K562 (cell line): ENCODE measurements around the gene RNF145. TPM values are rescaled to one million over a fixed set of nuclear protein-coding genes. Genes with fewer than 3 reads are reported as not detected.

Experiments
- ATAC-seq: fragments of 200-7000 bp; cut with Tn5 transposase; 3 replicates; pipeline ENCODE4 v1.9.1; 2020; ENCODE audit warnings: moderate library complexity
- BruUV-seq: library from RNA; stranded (reverse); fragments of 400-500 nt; replicated peaks from 2 replicates; lab custom pipeline; 2021; lab: Mats Ljungman, UMichigan
- CTCF ChIA-PET: fragments of 300-600 bp; formaldehyde crosslinking; extraction: SDS; loops from one replicate; lab custom pipeline; 2021; ENCODE audit warnings: low intra/inter-chr PET ratio; lab: Yijun Ruan, JAX
- POLR2A ChIA-PET: fragments of 300-600, 350-650 bp; sonication (Branson Sonifier 250); formaldehyde crosslinking; extraction: SDS; loops from one replicate; lab custom pipeline; 2021; ENCODE audit warnings: antibody characterized with exemption, inconsistent platforms; lab: Yijun Ruan, JAX
- DNase-seq, 4 experiments: peaks; one replicate each; pipeline versions ENCODE4 v3.0.0 to v3.0.0-alpha.2; 2011 to 2018; ENCODE audit warnings: low spot score in 3 of 4, mixed read lengths in 3 of 4; ENCODE audit errors: extremely low read depth in 1 of 4
- FAIRE-seq: peaks from 2 replicates; lab custom pipeline; 2011; peaks lifted over from hg19 to GRCh38; lab: Jason Lieb, UNC
- H2AFZ ChIP-seq: 2 replicates; pipeline ENCODE4 v1.6.0; 2011; ENCODE audit warnings: low read depth, low read length, control low read depth, inconsistent platforms
- H3K27ac ChIP-seq: fragments of 200-600 bp; 3 replicates; pipeline ENCODE4 v1.8.0; 2011; ENCODE audit warnings: low read depth, mild to moderate bottlenecking, control low read depth, inconsistent platforms, low read length, moderate library complexity, mixed read lengths; ENCODE audit errors: extremely low read depth
- H3K27me3 ChIP-seq, 2 experiments: fragments of 300-600 bp in 1 of 2; 2 replicates in 1 of 2; 3 replicates in 1 of 2; pipeline versions ENCODE4 v1.6.0 to v1.8.0; 2011; ENCODE audit warnings: inconsistent platforms in 2 of 2, low read length in 2 of 2, mild to moderate bottlenecking in 1 of 2, mixed read lengths in 1 of 2, moderate library complexity in 1 of 2; ENCODE audit not compliant: control insufficient read depth in 2 of 2, insufficient read depth in 2 of 2
- H3K36me3 ChIP-seq: fragments of 300-600 bp; 3 replicates; pipeline ENCODE4 v1.8.0; 2011; ENCODE audit warnings: mild to moderate bottlenecking, low read length, inconsistent platforms; ENCODE audit not compliant: control insufficient read depth, insufficient read depth
- H3K4me1 ChIP-seq, 2 experiments: fragments of 200-600 bp in 1 of 2; replicated peaks in 1 of 2; 2 replicates in 1 of 2; 3 replicates in 1 of 2; pipeline versions ENCODE4 v1.5.1 to v1.8.0; 2011; ENCODE audit warnings: inconsistent platforms in 2 of 2, low read length in 2 of 2, mild to moderate bottlenecking in 1 of 2, mixed read lengths in 1 of 2, moderate library complexity in 1 of 2; ENCODE audit not compliant: control insufficient read depth in 2 of 2, insufficient read depth in 2 of 2
- H3K4me2 ChIP-seq: 2 replicates; pipeline ENCODE4 v1.6.1; 2011; ENCODE audit warnings: low read length, control low read depth, inconsistent platforms, mixed read lengths; ENCODE audit not compliant: insufficient read depth
- H3K4me3 ChIP-seq: fragments of 200-600 bp; sonication (generic), shearing (Covaris generic); 2 replicates; pipeline ENCODE4 v1.5.1; 2016; ENCODE audit warnings: control low read depth, inconsistent platforms
- H3K79me2 ChIP-seq: fragments of 200-600 bp; 3 replicates; pipeline ENCODE4 v1.8.0; 2011; ENCODE audit warnings: low read length, inconsistent platforms; ENCODE audit not compliant: control insufficient read depth, insufficient read depth
- H3K9ac ChIP-seq, 2 experiments: 2 replicates each; pipeline versions ENCODE4 v1.6.0 to v1.6.1; 2011; ENCODE audit warnings: low read depth in 2 of 2, low read length in 2 of 2, control low read depth in 1 of 2, inconsistent platforms in 1 of 2, mild to moderate bottlenecking in 1 of 2, mixed read lengths in 1 of 2; ENCODE audit not compliant: insufficient read depth in 1 of 2
- H3K9me1 ChIP-seq: one replicate; pipeline ENCODE4 v1.6.0; 2011; ENCODE audit warnings: inconsistent platforms, mild to moderate bottlenecking, low read length, moderate library complexity; ENCODE audit not compliant: control insufficient read depth, insufficient read depth
- H3K9me3 ChIP-seq: replicated peaks from 2 replicates; pipeline ENCODE4 v1.5.1; 2011; ENCODE audit warnings: low read depth, low read length, inconsistent platforms; ENCODE audit not compliant: control insufficient read depth, insufficient read depth
- H4K20me1 ChIP-seq: replicated peaks from 2 replicates; pipeline ENCODE4 v1.6.1; 2011; ENCODE audit warnings: low read length, inconsistent platforms, mixed read lengths; ENCODE audit not compliant: control insufficient read depth, insufficient read depth
- HEY1 ChIP-seq: fragments of 250-450 bp; sonication (Bioruptor Pico); IDR thresholded peaks from 2 replicates; pipeline ENCODE4 v1.5.0; 2020; ENCODE audit warnings: mild to moderate bottlenecking, moderate library complexity, borderline replicate concordance
- NFIX ChIP-seq: fragments of 250-450 bp; sonication (Bioruptor Pico); IDR thresholded peaks from 2 replicates; pipeline ENCODE4 v1.4.0; 2020; ENCODE audit warnings: low read depth, mild to moderate bottlenecking, moderate library complexity
- SRSF3 ChIP-seq: fragments of 200-400 bp; formaldehyde crosslinking; IDR thresholded peaks from 2 replicates; pipeline ENCODE4 v1.6.1; 2016; ENCODE audit warnings: mild to moderate bottlenecking, low read length, moderate library complexity; ENCODE audit not compliant: insufficient read depth
- ZC3H8 ChIP-seq: fragments of 450-650 bp; IDR thresholded peaks from 2 replicates; pipeline ENCODE4 v1.6.1; 2017
- ZNF354B ChIP-seq: fragments of 250-450 bp; sonication (Bioruptor Pico); IDR thresholded peaks from 2 replicates; pipeline ENCODE4 v1.4.0; 2020
- ZNF395 ChIP-seq: fragments of 200-800 bp; sonication (Bioruptor generic); IDR thresholded peaks from 2 replicates; pipeline ENCODE4 v1.6.1; 2017; ENCODE audit warnings: missing genetic modification characterization, missing compliant biosample characterization
- ZNF584 ChIP-seq: fragments of 200-800 bp; sonication (Bioruptor generic); IDR thresholded peaks from 2 replicates; pipeline ENCODE4 v1.6.1; 2016; ENCODE audit warnings: low read depth, mild to moderate bottlenecking, missing genetic modification characterization, missing compliant biosample characterization
- in situ Hi-C: fragments of 300-500 bp; cut with MboI; formaldehyde crosslinking; loops from 4 replicates; pipeline ENCODE4 v1.15.0; 2018; ENCODE audit warnings: inconsistent platforms, mixed read lengths
- intact Hi-C: fragments of 100-400 bp; cut with micrococcal nuclease; formaldehyde crosslinking; loops from 2 replicates; pipeline ENCODE4 v1.14.2; 2022
- polyA plus RNA-seq, 8 experiments: library from polyadenylated mRNA; depleted of rRNA in 4 of 8; stranded (reverse) in 5 of 8; unstranded in 3 of 8; fragments of >200 nt; fragmentation: Nextera tagmentation in 2 of 8; fragmentation: Illumina TruSeq in 1 of 8; extraction: Ambion mirVana in 2 of 8; extraction: Trizol in 1 of 8; gene quantifications; 2 replicates each; pipeline versions ENCODE4 v1.2.1 to v1.2.3, GENCODE V29; 2011 to 2014; ENCODE audit warnings: inconsistent platforms in 1 of 8, missing spikeins in 1 of 8
- total RNA-seq, 7 experiments: library from RNA; depleted of rRNA in 6 of 7; stranded (reverse); fragments of >200 nt in 6 of 7; fragmentation: Illumina TruSeq in 2 of 7; extraction: Trizol in 2 of 7; gene quantifications; 2 replicates each; pipeline versions ENCODE4 v1.2.1 to v1.2.3, GENCODE V29; 2011 to 2021; ENCODE audit warnings: low replicate concordance in 1 of 7
- TF ChIP-seq, protein P1 (sequence below), 2 experiments: fragments of 450-650 bp; conservative IDR thresholded peaks; 2 replicates each; pipeline ENCODE4 v1.6.1; 2017; ENCODE audit warnings: mild to moderate bottlenecking in 2 of 2, moderate library complexity in 2 of 2
- TF ChIP-seq, protein P2 (sequence below): sonication (generic); formaldehyde crosslinking; IDR thresholded peaks from 2 replicates; pipeline ENCODE4 v1.8.0; 2023; ENCODE audit warnings: missing genetic modification reagents, mild to moderate bottlenecking, borderline replicate concordance
- TF ChIP-seq, protein P3 (sequence below): sonication (generic); formaldehyde crosslinking; IDR thresholded peaks from 2 replicates; pipeline ENCODE4 v1.8.1; 2022; ENCODE audit warnings: missing genetic modification reagents

The RNF145 gene
- total and polyA plus RNA-seq, 9 of the 15 experiments (the other 6 are each of a cell fraction or from before 2014, with no cell fraction given): 13.6 to 40.7 (median 25.4) TPM

- POLR2A ChIA-PET: interaction anchor here (1.2 to 1.9 kb wide), 3 partner anchors 9 to 14 kb away, joined by 3 to 5 read pairs (median 4); no protein-coding TSS in a partner anchor
Observed at GRCh38 chr5:159244890-159245289, 35.5 kb upstream of the RNF145 start.

More at GRCh38 chr5:159244890-159245289, 35.5 kb upstream of the RNF145 start:
- DNase-seq (no peak), FAIRE-seq (no peak), ATAC-seq (no peak)
- Histone ChIP-seq H3K9me3 (no peaks in the 10 kb centered on the region), H3K27ac (no peak overlapping the region), H3K9me1 (no peaks in the 10 kb centered on the region), H3K36me3 (no peaks in the 10 kb centered on the region), H4K20me1 (no peaks in the 10 kb centered on the region), H3K4me2 (no peak overlapping the region), H3K27me3 (no peaks in the 10 kb centered on the region), H3K4me1 (peaks cover 0 to 12% of the 10 kb centered on the region in 2 experiments; a peak in 3 of 5 replicates), H2AFZ (no peak overlapping the region), H3K4me3 (no peak overlapping the region), H3K9ac (no peak overlapping the region), H3K79me2 (no peaks in the 10 kb centered on the region)
- no TSS peak for BruUV-seq
- CTCF ChIA-PET: no interaction called here
- intact Hi-C loops: no loop called here
- TF ChIP-seq ZNF395 (CRISPR knock-in tag) (no peak), SRSF3 (no peak), HEY1 (CRISPR knock-in tag) (no peak), ZC3H8 (no peak), ZNF584 (no peak), ZNF354B (no peak), NFIX (no peak)
- TF ChIP-seq, protein P1, sequence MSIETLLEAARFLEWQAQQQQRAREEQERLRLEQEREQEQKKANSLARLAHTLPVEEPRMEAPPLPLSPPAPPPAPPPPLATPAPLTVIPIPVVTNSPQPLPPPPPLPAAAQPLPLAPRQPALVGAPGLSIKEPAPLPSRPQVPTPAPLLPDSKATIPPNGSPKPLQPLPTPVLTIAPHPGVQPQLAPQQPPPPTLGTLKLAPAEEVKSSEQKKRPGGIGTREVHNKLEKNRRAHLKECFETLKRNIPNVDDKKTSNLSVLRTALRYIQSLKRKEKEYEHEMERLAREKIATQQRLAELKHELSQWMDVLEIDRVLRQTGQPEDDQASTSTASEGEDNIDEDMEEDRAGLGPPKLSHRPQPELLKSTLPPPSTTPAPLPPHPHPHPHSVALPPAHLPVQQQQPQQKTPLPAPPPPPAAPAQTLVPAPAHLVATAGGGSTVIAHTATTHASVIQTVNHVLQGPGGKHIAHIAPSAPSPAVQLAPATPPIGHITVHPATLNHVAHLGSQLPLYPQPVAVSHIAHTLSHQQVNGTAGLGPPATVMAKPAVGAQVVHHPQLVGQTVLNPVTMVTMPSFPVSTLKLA (conservative IDR thresholded peaks at IDR 0.05): no peak
- TF ChIP-seq, protein P2, sequence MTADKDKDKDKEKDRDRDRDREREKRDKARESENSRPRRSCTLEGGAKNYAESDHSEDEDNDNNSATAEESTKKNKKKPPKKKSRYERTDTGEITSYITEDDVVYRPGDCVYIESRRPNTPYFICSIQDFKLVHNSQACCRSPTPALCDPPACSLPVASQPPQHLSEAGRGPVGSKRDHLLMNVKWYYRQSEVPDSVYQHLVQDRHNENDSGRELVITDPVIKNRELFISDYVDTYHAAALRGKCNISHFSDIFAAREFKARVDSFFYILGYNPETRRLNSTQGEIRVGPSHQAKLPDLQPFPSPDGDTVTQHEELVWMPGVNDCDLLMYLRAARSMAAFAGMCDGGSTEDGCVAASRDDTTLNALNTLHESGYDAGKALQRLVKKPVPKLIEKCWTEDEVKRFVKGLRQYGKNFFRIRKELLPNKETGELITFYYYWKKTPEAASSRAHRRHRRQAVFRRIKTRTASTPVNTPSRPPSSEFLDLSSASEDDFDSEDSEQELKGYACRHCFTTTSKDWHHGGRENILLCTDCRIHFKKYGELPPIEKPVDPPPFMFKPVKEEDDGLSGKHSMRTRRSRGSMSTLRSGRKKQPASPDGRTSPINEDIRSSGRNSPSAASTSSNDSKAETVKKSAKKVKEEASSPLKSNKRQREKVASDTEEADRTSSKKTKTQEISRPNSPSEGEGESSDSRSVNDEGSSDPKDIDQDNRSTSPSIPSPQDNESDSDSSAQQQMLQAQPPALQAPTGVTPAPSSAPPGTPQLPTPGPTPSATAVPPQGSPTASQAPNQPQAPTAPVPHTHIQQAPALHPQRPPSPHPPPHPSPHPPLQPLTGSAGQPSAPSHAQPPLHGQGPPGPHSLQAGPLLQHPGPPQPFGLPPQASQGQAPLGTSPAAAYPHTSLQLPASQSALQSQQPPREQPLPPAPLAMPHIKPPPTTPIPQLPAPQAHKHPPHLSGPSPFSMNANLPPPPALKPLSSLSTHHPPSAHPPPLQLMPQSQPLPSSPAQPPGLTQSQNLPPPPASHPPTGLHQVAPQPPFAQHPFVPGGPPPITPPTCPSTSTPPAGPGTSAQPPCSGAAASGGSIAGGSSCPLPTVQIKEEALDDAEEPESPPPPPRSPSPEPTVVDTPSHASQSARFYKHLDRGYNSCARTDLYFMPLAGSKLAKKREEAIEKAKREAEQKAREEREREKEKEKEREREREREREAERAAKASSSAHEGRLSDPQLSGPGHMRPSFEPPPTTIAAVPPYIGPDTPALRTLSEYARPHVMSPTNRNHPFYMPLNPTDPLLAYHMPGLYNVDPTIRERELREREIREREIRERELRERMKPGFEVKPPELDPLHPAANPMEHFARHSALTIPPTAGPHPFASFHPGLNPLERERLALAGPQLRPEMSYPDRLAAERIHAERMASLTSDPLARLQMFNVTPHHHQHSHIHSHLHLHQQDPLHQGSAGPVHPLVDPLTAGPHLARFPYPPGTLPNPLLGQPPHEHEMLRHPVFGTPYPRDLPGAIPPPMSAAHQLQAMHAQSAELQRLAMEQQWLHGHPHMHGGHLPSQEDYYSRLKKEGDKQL: no peak
- TF ChIP-seq, protein P3, sequence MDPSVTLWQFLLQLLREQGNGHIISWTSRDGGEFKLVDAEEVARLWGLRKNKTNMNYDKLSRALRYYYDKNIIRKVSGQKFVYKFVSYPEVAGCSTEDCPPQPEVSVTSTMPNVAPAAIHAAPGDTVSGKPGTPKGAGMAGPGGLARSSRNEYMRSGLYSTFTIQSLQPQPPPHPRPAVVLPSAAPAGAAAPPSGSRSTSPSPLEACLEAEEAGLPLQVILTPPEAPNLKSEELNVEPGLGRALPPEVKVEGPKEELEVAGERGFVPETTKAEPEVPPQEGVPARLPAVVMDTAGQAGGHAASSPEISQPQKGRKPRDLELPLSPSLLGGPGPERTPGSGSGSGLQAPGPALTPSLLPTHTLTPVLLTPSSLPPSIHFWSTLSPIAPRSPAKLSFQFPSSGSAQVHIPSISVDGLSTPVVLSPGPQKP (CRISPR knock-in tag): no peak
- in situ Hi-C loops: no loop called here
